GM18951 (cell line): ENCODE data around the gene ATAD3B.

ENCODE experiments used
- POLR2A ChIP-seq: IDR thresholded peaks from 4 replicates; pipeline ENCODE4 v1.6.1; 2011; ENCODE audit warnings: mild to moderate bottlenecking; ENCODE audit not compliant: insufficient read length, insufficient read depth; ENCODE audit errors: extremely low read depth
- in situ Hi-C: fragments of 300-500 bp; cut with MboI; formaldehyde crosslinking; loops from one replicate; pipeline ENCODE4 v1.12.0; 2022; ENCODE audit warnings: low sequenced_read_pairs, mixed read lengths, inconsistent platforms; ENCODE audit not compliant: unreplicated experiment

The ATAD3B gene

GRCh38 chr1:1430114-1430982, 41.2 kb upstream of the ATAD3B start:
- no peak for TF ChIP-seq POLR2A
- in situ Hi-C loops = no loop called here

GRCh38 chr1:1430992-1431844, 40.3 kb upstream of the ATAD3B start:
- no peak for TF ChIP-seq POLR2A
- in situ Hi-C loops = no loop called here

GRCh38 chr1:1431845-1432273, 39.7 kb upstream of the ATAD3B start:
- in situ Hi-C loops = no loop called here
- no peak for TF ChIP-seq POLR2A

- in situ Hi-C loops = no loop called here
- TF ChIP-seq POLR2A = no peak
These were observed 39.2 kb upstream of the ATAD3B start for GRCh38 chr1:1432274-1432950.

- TF ChIP-seq POLR2A = no peak
- in situ Hi-C loops = no loop called here
These were observed 38.4 kb upstream of the ATAD3B start for GRCh38 chr1:1432951-1433803.

GRCh38 chr1:1433804-1434130, 37.8 kb upstream of the ATAD3B start:
- TF ChIP-seq POLR2A = no peak
- in situ Hi-C loops = no loop called here

- in situ Hi-C loops = no loop called here
These were observed 37.3 kb upstream of the ATAD3B start for GRCh38 chr1:1434131-1434823.

GRCh38 chr1:1434824-1435105, 36.8 kb upstream of the ATAD3B start:
- in situ Hi-C loops = no loop called here
- no peak for TF ChIP-seq POLR2A

More at GRCh38 chr1:1434131-1434823, 37.3 kb upstream of the ATAD3B start:
- no peak for TF ChIP-seq POLR2A

GRCh38 chr1:1435106-1435903, 36.3 kb upstream of the ATAD3B start, which contains the start of gene VWA1:
VWA1 (plus strand) TSS chr1:1435690; CDS start chr1:1435749, 59 bp downstream.
- in situ Hi-C loops = no loop called here
- TF ChIP-seq POLR2A = peak; percentile 49

- no peak for TF ChIP-seq POLR2A
- in situ Hi-C loops = no loop called here
These were observed 35.5 kb upstream of the ATAD3B start for GRCh38 chr1:1435911-1436629.

GRCh38 chr1:1436630-1437032, 34.9 kb upstream of the ATAD3B start:
- in situ Hi-C loops = no loop called here
- no peak for TF ChIP-seq POLR2A
